ENCODE data around the gene KCNMB2. TPM values are rescaled to one million over a fixed set of nuclear protein-coding genes. Genes with fewer than 3 reads are reported as not detected.

Gene KCNMB2
- total RNA-seq, 1 experiment from 2014 or later: not detected

GRCh38 chr3:178754852-178755510 is 218.7 kb downstream of the KCNMB2 start:
- Histone ChIP-seq H3F3A (ENCODE audit: low read length, unreplicated experiment) (no peaks in the 10 kb centered on the region), H4K20me1 (ENCODE audit: low read length) (no peaks in the 10 kb centered on the region), H2AFZ (ENCODE audit: low read length) (no peak overlapping the region), H3K4me2 (ENCODE audit: low read length) (no peak overlapping the region), H3K27ac (ENCODE audit: low read length) (no peak overlapping the region), H3K9ac (ENCODE audit: low read length) (no peak overlapping the region), H3K27me3 (ENCODE audit: low read length) (0 out of 2 replicates have a peak, but pooled peaks cover 3% of the 10 kb centered on the region), H3K4me1 (ENCODE audit: insufficient read depth, low read length) (no peaks in the 10 kb centered on the region), H3K79me2 (ENCODE audit: low read length) (no peaks in the 10 kb centered on the region), H3K9me2 (replicated peaks; ENCODE audit: low read length) (no peaks in the 10 kb centered on the region), H3K9me3 (ENCODE audit: low read length) (no peaks in the 10 kb centered on the region), H3K4me3 (ENCODE audit: low read length) (no peak overlapping the region), H3K36me3 (ENCODE audit: low read depth, low read length) (no peaks in the 10 kb centered on the region)
- no peak for ATAC-seq
- POLR2A ChIA-PET (ENCODE audit: unreplicated experiment): no interaction called here
- CTCF ChIA-PET: no interaction called here
- no TSS peak for BruUV-seq (replicated peaks)
- TF ChIP-seq EZH2phosphoT487 (IDR thresholded peaks at IDR 0.05; ENCODE audit: borderline replicate concordance, low read length): no peak
- no peak for TF ChIP-seq EZH2 (IDR thresholded peaks at IDR 0.05; ENCODE audit: low read length, unreplicated experiment)
- TF ChIP-seq CTCF (conservative IDR thresholded peaks at IDR 0.05; ENCODE audit: low read depth, low read length): no peak
- intact Hi-C loops (cut with micrococcal nuclease): no loop called here
- DNase-seq: no peak

GRCh38 chr3:178761024-178761423 is 224.8 kb downstream of the KCNMB2 start:
- no peaks in the 10 kb centered on the region for H3K36me3 ChIP-seq (ENCODE audit: low read depth, low read length)
- no peaks in the 10 kb centered on the region for H3K9me2 ChIP-seq (replicated peaks; ENCODE audit: low read length)
- no peak overlapping the region for H3K9ac ChIP-seq (ENCODE audit: low read length)
- H3K27ac ChIP-seq (ENCODE audit: low read length): no peak overlapping the region
- intact Hi-C loops (cut with micrococcal nuclease): no loop called here
- ATAC-seq (no peak), DNase-seq (no peak)
- H2AFZ ChIP-seq (ENCODE audit: low read length): no peak overlapping the region
- no peak overlapping the region for H3K4me2 ChIP-seq (ENCODE audit: low read length)
- TF ChIP-seq EZH2 (IDR thresholded peaks at IDR 0.05; ENCODE audit: low read length, unreplicated experiment) (no peak), EZH2phosphoT487 (IDR thresholded peaks at IDR 0.05; ENCODE audit: borderline replicate concordance, low read length) (no peak), CTCF (conservative IDR thresholded peaks at IDR 0.05; ENCODE audit: low read depth, low read length) (no peak)
- POLR2A ChIA-PET (ENCODE audit: unreplicated experiment): no interaction called here
- H3K4me3 ChIP-seq (ENCODE audit: low read length): no peak overlapping the region
- H3K79me2 ChIP-seq (ENCODE audit: low read length): no peaks in the 10 kb centered on the region
- no peaks in the 10 kb centered on the region; the same call in 1 of the 2 replicates for H3K27me3 ChIP-seq (ENCODE audit: low read length)
- H3K9me3 ChIP-seq (ENCODE audit: low read length): no peaks in the 10 kb centered on the region
- no peaks in the 10 kb centered on the region for H3K4me1 ChIP-seq (ENCODE audit: insufficient read depth, low read length)
- CTCF ChIA-PET: no interaction called here
- no TSS peak for BruUV-seq (replicated peaks)
- H4K20me1 ChIP-seq (ENCODE audit: low read length): no peaks in the 10 kb centered on the region
- H3F3A ChIP-seq (ENCODE audit: low read length, unreplicated experiment): no peaks in the 10 kb centered on the region

- DNase-seq: no peak
- Histone ChIP-seq H4K20me1 (ENCODE audit: low read length) (no peaks in the 10 kb centered on the region), H3K27me3 (ENCODE audit: low read length) (no peaks in the 10 kb centered on the region; the same call in 1 of the 2 replicates), H3K36me3 (ENCODE audit: low read depth, low read length) (no peaks in the 10 kb centered on the region), H3K9me3 (ENCODE audit: low read length) (no peaks in the 10 kb centered on the region), H3K9me2 (replicated peaks; ENCODE audit: low read length) (no peaks in the 10 kb centered on the region), H3K9ac (ENCODE audit: low read length) (no peak overlapping the region), H3K27ac (ENCODE audit: low read length) (no peak overlapping the region), H3K4me1 (ENCODE audit: insufficient read depth, low read length) (no peaks in the 10 kb centered on the region), H3K4me2 (ENCODE audit: low read length) (no peak overlapping the region), H3K4me3 (ENCODE audit: low read length) (no peak overlapping the region), H3F3A (ENCODE audit: low read length, unreplicated experiment) (no peaks in the 10 kb centered on the region), H3K79me2 (ENCODE audit: low read length) (no peaks in the 10 kb centered on the region), H2AFZ (ENCODE audit: low read length) (no peak overlapping the region)
- ChIA-PET CTCF (no interaction called here), POLR2A (ENCODE audit: unreplicated experiment) (no interaction called here)
- ATAC-seq: no peak
- intact Hi-C loops (cut with micrococcal nuclease): no loop called here
- TF ChIP-seq EZH2 (IDR thresholded peaks at IDR 0.05; ENCODE audit: low read length, unreplicated experiment) (no peak), CTCF (conservative IDR thresholded peaks at IDR 0.05; ENCODE audit: low read depth, low read length) (no peak)
- BruUV-seq (replicated peaks): no TSS peak
Observed at GRCh38 chr3:178761461-178761860, 225.2 kb downstream of the KCNMB2 start.
